MM.1S (cell line): ENCODE data around the gene TRPM2.

Experiments
- DNase-seq: peaks from one replicate; pipeline ENCODE4 v3.0.0-alpha.2; 2015
- H2AFZ ChIP-seq: fragments of 300-600 bp; sonication (generic); 2 replicates; pipeline ENCODE4 v1.6.0; 2016; ENCODE audit warnings: antibody characterized with exemption, low read length
- H3F3A ChIP-seq: fragments of 300-600 bp; sonication (generic); 2 replicates; pipeline ENCODE4 v1.6.1; 2016; ENCODE audit warnings: mild to moderate bottlenecking, antibody characterized with exemption, low read length, moderate library complexity, mixed read lengths; ENCODE audit not compliant: insufficient read depth
- H3K27ac ChIP-seq: fragments of 300-600 bp; sonication (generic); 2 replicates; pipeline ENCODE4 v1.5.1; 2016; ENCODE audit warnings: mild to moderate bottlenecking, low read length
- H3K27me3 ChIP-seq: fragments of 300-600 bp; sonication (generic); replicated peaks from 2 replicates; pipeline ENCODE4 v1.6.0; 2016; ENCODE audit warnings: low read length; ENCODE audit not compliant: insufficient read depth
- H3K36me3 ChIP-seq: fragments of 300-600 bp; sonication (generic); replicated peaks from 2 replicates; pipeline ENCODE4 v1.6.1; 2016; ENCODE audit warnings: mild to moderate bottlenecking, low read length, mixed read lengths; ENCODE audit not compliant: insufficient read depth
- H3K4me1 ChIP-seq: fragments of 300-600 bp; sonication (generic); 2 replicates; pipeline ENCODE4 v1.6.1; 2016; ENCODE audit warnings: low read length, mixed read lengths
- H3K4me2 ChIP-seq: fragments of 300-600 bp; sonication (generic); 2 replicates; pipeline ENCODE4 v1.6.0; 2016; ENCODE audit warnings: low read depth, low read length
- H3K4me3 ChIP-seq: fragments of 300-600 bp; sonication (generic); 2 replicates; pipeline ENCODE4 v1.5.1; 2016; ENCODE audit warnings: low read length, mixed read lengths
- H3K79me2 ChIP-seq: fragments of 300-600 bp; sonication (generic); 2 replicates; pipeline ENCODE4 v1.6.1; 2016; ENCODE audit warnings: mixed run types, low read length, mixed read lengths
- H3K9ac ChIP-seq: fragments of 300-600 bp; sonication (generic); 2 replicates; pipeline ENCODE4 v1.6.1; 2016; ENCODE audit warnings: low read length, mixed read lengths
- H3K9me2 ChIP-seq: fragments of 300-600 bp; sonication (generic); replicated peaks from 2 replicates; pipeline ENCODE4 v1.6.1; 2016; ENCODE audit warnings: mild to moderate bottlenecking, low read length, mixed read lengths; ENCODE audit not compliant: insufficient read depth
- H3K9me3 ChIP-seq: fragments of 300-600 bp; sonication (generic); replicated peaks from 2 replicates; pipeline ENCODE4 v1.6.1; 2016; ENCODE audit warnings: mild to moderate bottlenecking, low read length, mixed read lengths; ENCODE audit not compliant: insufficient read depth
- H4K20me1 ChIP-seq: fragments of 300-600 bp; sonication (generic); 2 replicates; pipeline ENCODE4 v1.6.1; 2016; ENCODE audit warnings: mild to moderate bottlenecking, low read length, moderate library complexity, mixed read lengths; ENCODE audit not compliant: insufficient read depth
- CTCF ChIP-seq: fragments of 300-600 bp; sonication (generic); IDR thresholded peaks from 2 replicates; pipeline ENCODE4 v1.5.1; 2016; ENCODE audit warnings: antibody characterized with exemption, low read length, mixed read lengths
- EZH2 ChIP-seq: fragments of 300-600 bp; sonication (generic); optimal IDR thresholded peaks from 2 replicates; pipeline ENCODE3; 2017; ENCODE audit warnings: low read depth, mild to moderate bottlenecking, antibody characterized with exemption, low read length, mixed read lengths
- EZH2phosphoT487 ChIP-seq: fragments of 300-600 bp; sonication (generic); IDR thresholded peaks from 2 replicates; pipeline ENCODE4 v1.6.1; 2018; ENCODE audit warnings: antibody characterized with exemption, low read length

Gene TRPM2

GRCh38 chr21:44377201-44377921, 23.9 kb downstream of the TRPM2 start:
- TF ChIP-seq CTCF, result peak; percentile 22
- no peak for TF ChIP-seq EZH2
- Histone ChIP-seq H3K27me3 (peaks cover 93% of the 10 kb centered on the region), H2AFZ (no peak overlapping the region), H3K36me3 (no peaks in the 10 kb centered on the region), H3K4me1 (peaks cover 4% of the 10 kb centered on the region; the same call in 1 of the 2 replicates), H3K4me2 (no peak overlapping the region), H3K9me2 (no peaks in the 10 kb centered on the region), H3F3A (no peaks in the 10 kb centered on the region), H3K79me2 (no peaks in the 10 kb centered on the region), H3K4me3 (no peak overlapping the region), H4K20me1 (no peaks in the 10 kb centered on the region), H3K27ac (no peak overlapping the region), H3K9ac (no peak overlapping the region), H3K9me3 (no peaks in the 10 kb centered on the region)
- no peak for DNase-seq

GRCh38 chr21:44377922-44378645, 24.7 kb downstream of the TRPM2 start:
- H4K20me1 ChIP-seq, result no peaks in the 10 kb centered on the region

GRCh38 chr21:44378646-44379514, 25.5 kb downstream of the TRPM2 start:
- no peaks in the 10 kb centered on the region for H3F3A ChIP-seq
- TF ChIP-seq CTCF (no peak), EZH2phosphoT487 (no peak), EZH2 (no peak)
- no peaks in the 10 kb centered on the region for H3K9me3 ChIP-seq
- H3K27ac ChIP-seq, result no peak overlapping the region
- H3K27me3 ChIP-seq, result peaks cover 93% of the 10 kb centered on the region
- no peaks in the 10 kb centered on the region for H3K9me2 ChIP-seq
- H3K4me3 ChIP-seq, result no peak overlapping the region
- H3K9ac ChIP-seq, result no peak overlapping the region
- DNase-seq, result no peak
- no peaks in the 10 kb centered on the region for H3K36me3 ChIP-seq
- peaks cover 4% of the 10 kb centered on the region; the same call in 1 of the 2 replicates for H3K4me1 ChIP-seq
- H2AFZ ChIP-seq, result no peak overlapping the region
- no peaks in the 10 kb centered on the region for H3K79me2 ChIP-seq
- H3K4me2 ChIP-seq, result no peak overlapping the region
- H4K20me1 ChIP-seq, result no peaks in the 10 kb centered on the region

More at GRCh38 chr21:44377922-44378645, 24.7 kb downstream of the TRPM2 start:
- no peak for DNase-seq
- H2AFZ ChIP-seq, result no peak overlapping the region
- no peak overlapping the region for H3K27ac ChIP-seq
- H3K9me2 ChIP-seq, result no peaks in the 10 kb centered on the region
- H3K4me3 ChIP-seq, result no peak overlapping the region
- no peaks in the 10 kb centered on the region for H3K9me3 ChIP-seq
- peaks cover 93% of the 10 kb centered on the region for H3K27me3 ChIP-seq
- no peaks in the 10 kb centered on the region for H3F3A ChIP-seq
- H3K36me3 ChIP-seq, result no peaks in the 10 kb centered on the region
- H3K9ac ChIP-seq, result no peak overlapping the region
- no peak for TF ChIP-seq EZH2
- TF ChIP-seq EZH2phosphoT487, result no peak
- no peak for TF ChIP-seq CTCF
- no peaks in the 10 kb centered on the region for H3K79me2 ChIP-seq
- H3K4me2 ChIP-seq, result no peak overlapping the region
- H3K4me1 ChIP-seq, result peaks cover 4% of the 10 kb centered on the region; the same call in 1 of the 2 replicates
